Spleen (tissue), 7 donors: ENCODE results near the gene GRIN2C.

Experiments used
- CTCF ChIP-seq, 11 experiments: fragments of 200-600 bp in 7 of 11; fragments of 450-650 bp in 4 of 11; sonication (generic) in 4 of 11; IDR thresholded peaks in 8 of 11; conservative IDR thresholded peaks in 3 of 11; 1 replicate in 7 of 11; 2 replicates in 4 of 11; pipeline versions ENCODE4 v1.4.0 to v1.8.0; 2016 to 2021; ENCODE audit warnings: antibody characterized with exemption in 11 of 11, inconsistent platforms in 4 of 11, mild to moderate bottlenecking in 1 of 11
- POLR2A ChIP-seq, 3 donors: fragments of 450-650 bp; IDR thresholded peaks; one replicate each; pipeline ENCODE4 v1.5.1; 2017; ENCODE audit warnings: antibody characterized with exemption in 3 of 3, mild to moderate bottlenecking in 1 of 3
- POLR2AphosphoS5 ChIP-seq, 3 donors: sonication (generic); formaldehyde crosslinking; IDR thresholded peaks; one replicate each; pipeline ENCODE4 v1.5.1; 2017; ENCODE audit warnings: antibody characterized with exemption in 3 of 3
- donor health status: DM: no; HTN: no; CAD: no; lungs with moderate emphysema.
- donor health status: DM: no; HTN: no; CAD: no.
- donor health status: DM: no; HTN: no; CAD: no.

- TF ChIP-seq POLR2A (IDR thresholded peaks at IDR 0.05) (no peak), CTCF (IDR thresholded peaks at IDR 0.05 in 8 of 11, conservative IDR thresholded peaks at IDR 0.05 in 3 of 11) (no peak), POLR2AphosphoS5 (IDR thresholded peaks at IDR 0.05) (no peak)
Measured at GRCh38 chr17:74861662-74862107, 2.0 kb upstream of the GRIN2C start.
